ENCODE data around the gene KMO. TPM values are rescaled to one million over a fixed set of nuclear protein-coding genes. Genes with fewer than 3 reads are reported as not detected.
A peak's percentile ranks its signal among the peaks of the same experiment; 100 is the strongest.

The KMO gene
- total and polyA plus RNA-seq, 2 of the 4 experiments (the other 2 are of a cell fraction), result not detected

DNA sequence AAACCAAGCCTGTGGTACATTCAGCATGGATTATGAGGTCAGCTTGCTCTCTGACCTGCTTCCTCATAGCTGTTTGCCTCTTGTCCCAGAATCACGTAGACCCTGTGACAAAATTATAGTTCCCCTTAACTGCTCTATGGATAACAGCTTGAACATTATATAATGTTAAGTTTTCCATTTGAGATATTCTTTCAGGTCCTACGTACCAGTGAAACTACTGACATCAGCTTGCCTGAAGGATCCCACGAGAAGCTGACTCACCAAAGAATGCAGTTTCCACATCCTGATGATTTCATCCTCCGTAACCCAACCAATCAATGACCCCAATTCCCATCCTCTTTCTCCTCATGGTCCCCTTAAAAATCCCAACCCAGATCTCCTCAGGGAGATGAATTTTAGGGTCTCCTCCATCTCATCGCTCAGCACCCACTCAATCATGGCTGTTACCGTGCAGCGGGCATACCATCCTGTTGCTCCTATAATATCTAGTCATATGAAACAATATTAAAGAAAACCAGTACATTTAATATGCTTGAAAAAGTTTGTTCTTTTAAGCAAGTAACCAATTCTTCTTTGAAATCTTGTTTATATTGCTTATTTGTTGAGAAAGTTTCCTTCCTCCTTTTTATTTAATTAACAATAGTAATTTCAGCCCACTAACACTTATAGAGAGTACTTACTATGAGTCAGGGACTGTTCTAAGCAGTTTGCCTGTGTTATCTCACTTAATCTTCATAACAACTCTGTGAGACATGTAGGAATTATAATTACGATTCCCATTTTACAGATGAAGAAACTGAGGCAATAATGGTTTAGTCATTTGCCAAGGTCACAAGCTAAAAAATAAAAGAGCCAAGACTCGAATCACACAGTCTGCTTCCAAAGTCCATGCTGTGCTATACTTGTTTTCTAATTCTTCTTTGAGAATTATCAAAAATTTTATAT lies 80.6 kb downstream of the KMO start (continued):
- TF ChIP-seq MAZ (IDR thresholded peaks at IDR 0.05; ENCODE audit: borderline replicate concordance, low read depth, low read length) (no peak), BHLHE40 (IDR thresholded peaks at IDR 0.05; ENCODE audit: low read depth, low read length) (no peak), MAFK (IDR thresholded peaks at IDR 0.05; ENCODE audit: low read depth, low read length) (peak; percentile 60; the same call in 1 of the 2 replicates)

DNA sequence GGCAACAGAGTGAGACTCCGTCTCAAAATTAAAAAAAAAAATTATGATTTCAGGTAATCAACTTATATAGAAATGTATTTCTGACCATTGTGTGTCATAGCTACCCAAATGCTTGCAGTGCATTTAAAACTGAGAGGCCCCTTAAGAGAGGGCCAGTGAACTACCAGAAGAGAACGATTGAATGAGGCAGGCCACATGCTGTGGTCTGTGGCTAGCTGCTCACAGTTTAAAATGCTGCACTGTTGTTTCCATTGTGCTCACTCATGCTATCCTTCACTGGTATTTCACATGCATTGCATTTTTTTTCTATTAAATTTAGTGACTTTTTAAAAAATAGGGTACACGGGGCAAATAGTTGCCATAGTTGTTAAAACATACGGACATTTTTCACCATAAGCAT lies 82.0 kb downstream of the KMO start:
- DNase-seq (no peak), ATAC-seq (ENCODE audit: low read depth) (no peak)
- H2BK5ac ChIP-seq (ENCODE audit: low read depth, low read length, poor library complexity, severe bottlenecking), result no peak overlapping the region
- peaks cover 13% of the 10 kb centered on the region for H3K4me1 ChIP-seq (ENCODE audit: control insufficient read depth, insufficient read depth, low read length)
- no peak overlapping the region for H3K56ac ChIP-seq (ENCODE audit: extremely low read depth, insufficient read depth, low read length)
- H4K8ac ChIP-seq (ENCODE audit: low read depth in 2 of 2, low read length in 2 of 2), result no peak overlapping the region
- H2BK120ac ChIP-seq (ENCODE audit: low read depth, low read length), result no peak overlapping the region
- no peaks in the 10 kb centered on the region for H3K27me3 ChIP-seq (ENCODE audit: control insufficient read depth, insufficient read depth, low read length)
- H3K4me2 ChIP-seq (ENCODE audit: low read depth, low read length), result no peak overlapping the region
- H2AK9ac ChIP-seq (replicated peaks; ENCODE audit: low read depth, low read length, poor library complexity), result no peak overlapping the region
- dilution Hi-C loops (cut with HindIII; ENCODE audit: low sequenced_read_pairs, unreplicated experiment) (no loop called here), intact Hi-C loops (cut with micrococcal nuclease) (loop anchor here (5.0 kb wide), 1 partner anchor 283 kb away; no protein-coding TSS in a partner anchor), in situ Hi-C loops (cut with MboI; ENCODE audit: low sequenced_read_pairs) (loop anchor here (5.0 to 25.0 kb wide), 2 partner anchors 223 to 1698 kb away; no protein-coding TSS in a partner anchor)
- TF ChIP-seq CEBPB (IDR thresholded peaks at IDR 0.05; ENCODE audit: low read depth, low read length), result no peak
- TF ChIP-seq, protein P1, sequence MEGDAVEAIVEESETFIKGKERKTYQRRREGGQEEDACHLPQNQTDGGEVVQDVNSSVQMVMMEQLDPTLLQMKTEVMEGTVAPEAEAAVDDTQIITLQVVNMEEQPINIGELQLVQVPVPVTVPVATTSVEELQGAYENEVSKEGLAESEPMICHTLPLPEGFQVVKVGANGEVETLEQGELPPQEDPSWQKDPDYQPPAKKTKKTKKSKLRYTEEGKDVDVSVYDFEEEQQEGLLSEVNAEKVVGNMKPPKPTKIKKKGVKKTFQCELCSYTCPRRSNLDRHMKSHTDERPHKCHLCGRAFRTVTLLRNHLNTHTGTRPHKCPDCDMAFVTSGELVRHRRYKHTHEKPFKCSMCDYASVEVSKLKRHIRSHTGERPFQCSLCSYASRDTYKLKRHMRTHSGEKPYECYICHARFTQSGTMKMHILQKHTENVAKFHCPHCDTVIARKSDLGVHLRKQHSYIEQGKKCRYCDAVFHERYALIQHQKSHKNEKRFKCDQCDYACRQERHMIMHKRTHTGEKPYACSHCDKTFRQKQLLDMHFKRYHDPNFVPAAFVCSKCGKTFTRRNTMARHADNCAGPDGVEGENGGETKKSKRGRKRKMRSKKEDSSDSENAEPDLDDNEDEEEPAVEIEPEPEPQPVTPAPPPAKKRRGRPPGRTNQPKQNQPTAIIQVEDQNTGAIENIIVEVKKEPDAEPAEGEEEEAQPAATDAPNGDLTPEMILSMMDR (conservative IDR thresholded peaks at IDR 0.05; ENCODE audit: low read depth, low read length), result no peak
- no peak for TF ChIP-seq CHD1 (IDR thresholded peaks at IDR 0.05; ENCODE audit: low read depth, low read length)
- no peak for TF ChIP-seq BHLHE40 (IDR thresholded peaks at IDR 0.05; ENCODE audit: low read depth, low read length)
- H4K5ac ChIP-seq (ENCODE audit: low read depth, low read length), result no peak overlapping the region
- H3K23ac ChIP-seq (ENCODE audit: low read depth, low read length), result no peak overlapping the region
- no peak overlapping the region for H3K4me3 ChIP-seq (ENCODE audit: insufficient read depth, low read depth, low read length)
- H3K9me1 ChIP-seq (ENCODE audit: insufficient read depth, low read length), result 0 out of 2 replicates have a peak, but pooled peaks cover 3% of the 10 kb centered on the region
- no peak overlapping the region for H3K4ac ChIP-seq (ENCODE audit: low read depth, low read length)
- H2BK20ac ChIP-seq (ENCODE audit: low read depth, low read length), result no peak overlapping the region
- BruUV-seq (replicated peaks), result no TSS peak
- H4K91ac ChIP-seq (ENCODE audit: insufficient read depth, low read depth, low read length), result no peak overlapping the region
- WGBS, 2 experiments (ENCODE audit: extremely low coverage in 2 of 2, insufficient read length in 1 of 2), result no CpG with 5 or more reads among the region's 4 CpGs
- no peak overlapping the region for H3K14ac ChIP-seq (replicated peaks; ENCODE audit: low read depth, low read length)
- H3K36me3 ChIP-seq (ENCODE audit: control insufficient read depth, insufficient read depth, low read length), result no peaks in the 10 kb centered on the region
- no peak overlapping the region for H3K18ac ChIP-seq (ENCODE audit: low read depth, low read length)
- no peaks in the 10 kb centered on the region for H4K20me1 ChIP-seq (ENCODE audit: insufficient read depth, low read length)
- H3K9me3 ChIP-seq (ENCODE audit: control insufficient read depth, insufficient read depth, low read length), result no peaks in the 10 kb centered on the region
- peaks cover 2 to 8% of the 10 kb centered on the region in 2 experiments; a peak in 1 of 4 replicates for H3K79me1 ChIP-seq (ENCODE audit: low read depth in 1 of 2, low read length in 2 of 2)
- no peak overlapping the region for H2BK15ac ChIP-seq (ENCODE audit: low read depth, low read length)
- ChIA-PET CTCF (no interaction called here), POLR2A (ENCODE audit: unreplicated experiment) (no interaction called here)
- no peak overlapping the region for H3K9ac ChIP-seq (ENCODE audit: low read depth, low read length)
- no peak overlapping the region for H3K27ac ChIP-seq (ENCODE audit: insufficient read depth, low read length)
- no peak overlapping the region for H2AK5ac ChIP-seq (ENCODE audit: low read depth, low read length)
- no peak overlapping the region for H2AFZ ChIP-seq (replicated peaks; ENCODE audit: low read length, poor library complexity)

Data from IMR-90 (cell line).